K562 (cell line): ENCODE results near the gene MRPS15. TPM values are rescaled to one million over a fixed set of nuclear protein-coding genes. Genes with fewer than 3 reads are reported as not detected.

Experiments used
- ARID2 ChIP-seq: fragments of 450-650 bp; IDR thresholded peaks from 2 replicates; pipeline ENCODE4 v1.6.1; 2017; ENCODE audit warnings: antibody characterized with exemption, mild to moderate bottlenecking
- EWSR1 ChIP-seq: fragments of 450-650 bp; IDR thresholded peaks from 2 replicates; pipeline ENCODE4 v1.6.1; 2018; ENCODE audit warnings: borderline replicate concordance, mild to moderate bottlenecking, low read depth, moderate library complexity; ENCODE audit not compliant: partially characterized antibody
- HDAC2 ChIP-seq: fragments of 450-650 bp; IDR thresholded peaks from 2 replicates; pipeline ENCODE4 v1.6.1; 2016; ENCODE audit warnings: mild to moderate bottlenecking
- HDGF ChIP-seq: fragments of 450-650 bp; IDR thresholded peaks from 2 replicates; pipeline ENCODE4 v1.6.1; 2016
- NR2C1 ChIP-seq, 2 experiments: fragments of 450-650 bp; IDR thresholded peaks; 2 replicates each; pipeline ENCODE4 v1.6.1; 2017; ENCODE audit warnings: mild to moderate bottlenecking in 2 of 2, antibody characterized with exemption in 1 of 2, inconsistent platforms in 1 of 2, missing compliant biosample characterization in 1 of 2, missing genetic modification characterization in 1 of 2
- POLR2H ChIP-seq: IDR thresholded peaks from 2 replicates; pipeline ENCODE4 v1.6.1; 2016; ENCODE audit warnings: missing genetic modification characterization, low read depth, mild to moderate bottlenecking, control low read depth, missing compliant biosample characterization, moderate library complexity
- SNIP1 ChIP-seq: fragments of 450-650 bp; IDR thresholded peaks from 2 replicates; pipeline ENCODE4 v1.7.1; 2017; ENCODE audit warnings: low read depth, mild to moderate bottlenecking
- SRSF1 ChIP-seq: fragments of 200-400 bp; formaldehyde crosslinking; IDR thresholded peaks from 2 replicates; pipeline ENCODE4 v1.6.1; 2017; ENCODE audit warnings: mild to moderate bottlenecking, low read depth, low read length, moderate library complexity
- TBP ChIP-seq: optimal IDR thresholded peaks from 2 replicates; pipeline ENCODE3; 2011; ENCODE audit warnings: low read depth, low read length, improper control_type of control experiment
- TCF7L2 ChIP-seq: fragments of 150-350 bp; IDR thresholded peaks from 2 replicates; pipeline ENCODE4 v1.6.1; 2016; ENCODE audit warnings: low read depth, mild to moderate bottlenecking, low read length, moderate library complexity
- TOE1 ChIP-seq, 2 experiments: fragments of 450-650 bp in 1 of 2; sonication (generic) in 1 of 2; formaldehyde crosslinking in 1 of 2; IDR thresholded peaks; 2 replicates each; pipeline versions ENCODE4 v1.7.1 to v1.8.0; 2016 to 2022; ENCODE audit warnings: borderline replicate concordance in 2 of 2, mild to moderate bottlenecking in 2 of 2, antibody characterized with exemption in 1 of 2, inconsistent platforms in 1 of 2, low read depth in 1 of 2, missing genetic modification reagents in 1 of 2, moderate library complexity in 1 of 2
- YBX1 ChIP-seq: fragments of 450-650 bp; IDR thresholded peaks from 2 replicates; pipeline ENCODE4 v1.7.1; 2016; ENCODE audit warnings: mild to moderate bottlenecking
- YY1 ChIP-seq, 3 experiments: IDR thresholded peaks; 2 replicates each; pipeline ENCODE4 v1.6.1; 2011; ENCODE audit warnings: low read length in 2 of 3, mild to moderate bottlenecking in 2 of 3, moderate library complexity in 2 of 3, borderline replicate concordance in 1 of 3, control low read depth in 1 of 3, low read depth in 1 of 3; ENCODE audit not compliant: insufficient read depth in 3 of 3, insufficient replicate concordance in 2 of 3, control insufficient read depth in 1 of 3, insufficient read length in 1 of 3; ENCODE audit errors: extremely low read depth in 1 of 3
- ZNF444 ChIP-seq: fragments of 250-450 bp; sonication (Bioruptor Pico); IDR thresholded peaks from 2 replicates; pipeline ENCODE4 v1.4.0; 2020; ENCODE audit warnings: mild to moderate bottlenecking, moderate library complexity
- ZNF449 ChIP-seq: fragments of 250-450 bp; sonication (Bioruptor Pico); IDR thresholded peaks from 2 replicates; pipeline ENCODE4 v1.8.0; 2022; ENCODE audit warnings: moderate library complexity, mild to moderate bottlenecking, inconsistent platforms
- ZNF583 ChIP-seq: fragments of 250-450 bp; sonication (Bioruptor Pico); IDR thresholded peaks from 2 replicates; pipeline ENCODE4 v1.4.0; 2020
- ZNF707 ChIP-seq: fragments of 250-450 bp; sonication (Bioruptor Pico); conservative IDR thresholded peaks from 2 replicates; pipeline ENCODE4 v1.8.0; 2022; ENCODE audit warnings: inconsistent platforms, mild to moderate bottlenecking, moderate library complexity
- polyA plus RNA-seq, 8 experiments: library from polyadenylated mRNA; depleted of rRNA in 4 of 8; stranded (reverse) in 5 of 8; unstranded in 3 of 8; fragments of >200 nt; fragmentation: Nextera tagmentation in 2 of 8; fragmentation: Illumina TruSeq in 1 of 8; extraction: Ambion mirVana in 2 of 8; extraction: Trizol in 1 of 8; gene quantifications; 2 replicates each; pipeline versions ENCODE4 v1.2.1 to v1.2.3, GENCODE V29; 2011 to 2014; ENCODE audit warnings: inconsistent platforms in 1 of 8, missing spikeins in 1 of 8
- total RNA-seq, 7 experiments: library from RNA; depleted of rRNA in 6 of 7; stranded (reverse); fragments of >200 nt in 6 of 7; fragmentation: Illumina TruSeq in 2 of 7; extraction: Trizol in 2 of 7; gene quantifications; 2 replicates each; pipeline versions ENCODE4 v1.2.1 to v1.2.3, GENCODE V29; 2011 to 2021; ENCODE audit warnings: low replicate concordance in 1 of 7
- TF ChIP-seq, protein P1 (sequence below): fragments of 250-450 bp; sonication (Bioruptor Pico); IDR thresholded peaks from 2 replicates; pipeline ENCODE4 v1.8.0; 2022; ENCODE audit warnings: inconsistent platforms
- TF ChIP-seq, protein P2 (sequence below): fragments of 200-800 bp; sonication (Bioruptor generic); IDR thresholded peaks from 2 replicates; pipeline ENCODE4 v1.6.1; 2017; ENCODE audit warnings: missing genetic modification characterization, missing compliant biosample characterization
- TF ChIP-seq, protein P3 (sequence below): fragments of 450-650 bp; IDR thresholded peaks from 2 replicates; pipeline ENCODE4 v1.6.1; 2016

Gene MRPS15
- total and polyA plus RNA-seq, 9 of the 15 experiments (the other 6 are each of a cell fraction or from before 2014, with no cell fraction given), result 62.9 to 286 (median 149) TPM

GRCh38 chr1:36464605-36465393, 615 bp upstream of the MRPS15 start (continued):
- TF ChIP-seq ZNF449 (CRISPR knock-in tag) (no peak), HDAC2 (no peak), ZNF707 (no peak), ZNF583 (CRISPR knock-in tag) (no peak), TOE1 (IDR thresholded peaks at IDR 0.05; ENCODE audit: borderline replicate concordance) (no peak), TOE1 (CRISPR knock-in tag; IDR thresholded peaks at IDR 0.05; ENCODE audit: borderline replicate concordance, low read depth) (no peak), ARID2 (no peak), TCF7L2 (no peak), HDGF (peak; percentile 89), YBX1 (no peak), SNIP1 (0 out of 2 replicates have a peak, but pooled peaks have one; percentile 41), YY1 (IDR thresholded peaks at IDR 0.05; ENCODE audit: borderline replicate concordance in 1 of 3, control insufficient read depth in 1 of 3, extremely low read depth in 1 of 3, insufficient read depth in 3 of 3, insufficient read length in 1 of 3, insufficient replicate concordance in 2 of 3, low read depth in 1 of 3, low read length in 2 of 3) (no peak), EWSR1 (no peak), ZNF444 (CRISPR knock-in tag) (no peak), POLR2H (no peak), TBP (no peak), NR2C1 (IDR thresholded peaks at IDR 0.05) (no peak), NR2C1 (tag; IDR thresholded peaks at IDR 0.05) (no peak), SRSF1 (no peak)
- TF ChIP-seq, protein P1, sequence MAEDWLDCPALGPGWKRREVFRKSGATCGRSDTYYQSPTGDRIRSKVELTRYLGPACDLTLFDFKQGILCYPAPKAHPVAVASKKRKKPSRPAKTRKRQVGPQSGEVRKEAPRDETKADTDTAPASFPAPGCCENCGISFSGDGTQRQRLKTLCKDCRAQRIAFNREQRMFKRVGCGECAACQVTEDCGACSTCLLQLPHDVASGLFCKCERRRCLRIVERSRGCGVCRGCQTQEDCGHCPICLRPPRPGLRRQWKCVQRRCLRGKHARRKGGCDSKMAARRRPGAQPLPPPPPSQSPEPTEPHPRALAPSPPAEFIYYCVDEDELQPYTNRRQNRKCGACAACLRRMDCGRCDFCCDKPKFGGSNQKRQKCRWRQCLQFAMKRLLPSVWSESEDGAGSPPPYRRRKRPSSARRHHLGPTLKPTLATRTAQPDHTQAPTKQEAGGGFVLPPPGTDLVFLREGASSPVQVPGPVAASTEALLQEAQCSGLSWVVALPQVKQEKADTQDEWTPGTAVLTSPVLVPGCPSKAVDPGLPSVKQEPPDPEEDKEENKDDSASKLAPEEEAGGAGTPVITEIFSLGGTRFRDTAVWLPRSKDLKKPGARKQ (CRISPR knock-in tag), result peak; percentile 63; the same call in 1 of the 2 replicates
- TF ChIP-seq, protein P2, sequence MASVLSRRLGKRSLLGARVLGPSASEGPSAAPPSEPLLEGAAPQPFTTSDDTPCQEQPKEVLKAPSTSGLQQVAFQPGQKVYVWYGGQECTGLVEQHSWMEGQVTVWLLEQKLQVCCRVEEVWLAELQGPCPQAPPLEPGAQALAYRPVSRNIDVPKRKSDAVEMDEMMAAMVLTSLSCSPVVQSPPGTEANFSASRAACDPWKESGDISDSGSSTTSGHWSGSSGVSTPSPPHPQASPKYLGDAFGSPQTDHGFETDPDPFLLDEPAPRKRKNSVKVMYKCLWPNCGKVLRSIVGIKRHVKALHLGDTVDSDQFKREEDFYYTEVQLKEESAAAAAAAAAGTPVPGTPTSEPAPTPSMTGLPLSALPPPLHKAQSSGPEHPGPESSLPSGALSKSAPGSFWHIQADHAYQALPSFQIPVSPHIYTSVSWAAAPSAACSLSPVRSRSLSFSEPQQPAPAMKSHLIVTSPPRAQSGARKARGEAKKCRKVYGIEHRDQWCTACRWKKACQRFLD (CRISPR knock-in tag), result peak; percentile 95; the same call in 1 of the 2 replicates
- TF ChIP-seq, protein P3, sequence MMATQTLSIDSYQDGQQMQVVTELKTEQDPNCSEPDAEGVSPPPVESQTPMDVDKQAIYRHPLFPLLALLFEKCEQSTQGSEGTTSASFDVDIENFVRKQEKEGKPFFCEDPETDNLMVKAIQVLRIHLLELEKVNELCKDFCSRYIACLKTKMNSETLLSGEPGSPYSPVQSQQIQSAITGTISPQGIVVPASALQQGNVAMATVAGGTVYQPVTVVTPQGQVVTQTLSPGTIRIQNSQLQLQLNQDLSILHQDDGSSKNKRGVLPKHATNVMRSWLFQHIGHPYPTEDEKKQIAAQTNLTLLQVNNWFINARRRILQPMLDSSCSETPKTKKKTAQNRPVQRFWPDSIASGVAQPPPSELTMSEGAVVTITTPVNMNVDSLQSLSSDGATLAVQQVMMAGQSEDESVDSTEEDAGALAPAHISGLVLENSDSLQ, result no peak
